DMS153 treated with DMSO at 0.1 percent for 48 hours (cell line): ENCODE results near the gene AKAP13.

Experiments used
- DNase-seq: peaks from one replicate; lab custom pipeline; 2025; ENCODE audit not compliant: unreplicated experiment; lab: John Stamatoyannopoulos, UW

AKAP13 gene

GRCh38 chr15:85382942-85383341 is 2.5 kb downstream of the AKAP13 start:
- DNase-seq: no peak

- no peak for DNase-seq
Observed at GRCh38 chr15:85383470-85384148, 3.2 kb downstream of the AKAP13 start.

DNA sequence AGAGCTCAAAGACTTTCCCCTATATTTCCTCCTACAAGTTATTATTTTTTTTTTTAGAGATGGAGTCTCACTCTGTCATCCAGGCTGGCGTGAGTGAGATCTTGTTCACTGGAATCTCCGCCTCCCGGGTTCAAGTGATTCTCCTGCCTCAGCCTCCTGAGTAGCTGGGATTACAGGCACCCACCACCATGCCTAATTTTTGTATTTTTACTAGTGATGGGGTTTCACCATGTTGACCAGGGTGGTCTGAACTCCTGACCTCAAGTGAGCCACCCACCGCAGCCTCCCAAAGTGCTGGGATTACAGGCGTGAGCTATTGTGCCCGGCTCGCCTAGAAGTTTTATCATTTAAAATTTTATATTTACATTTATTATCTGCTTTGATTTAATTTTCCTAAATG is 5.9 kb downstream of the AKAP13 start:
- no peak for DNase-seq

DNA sequence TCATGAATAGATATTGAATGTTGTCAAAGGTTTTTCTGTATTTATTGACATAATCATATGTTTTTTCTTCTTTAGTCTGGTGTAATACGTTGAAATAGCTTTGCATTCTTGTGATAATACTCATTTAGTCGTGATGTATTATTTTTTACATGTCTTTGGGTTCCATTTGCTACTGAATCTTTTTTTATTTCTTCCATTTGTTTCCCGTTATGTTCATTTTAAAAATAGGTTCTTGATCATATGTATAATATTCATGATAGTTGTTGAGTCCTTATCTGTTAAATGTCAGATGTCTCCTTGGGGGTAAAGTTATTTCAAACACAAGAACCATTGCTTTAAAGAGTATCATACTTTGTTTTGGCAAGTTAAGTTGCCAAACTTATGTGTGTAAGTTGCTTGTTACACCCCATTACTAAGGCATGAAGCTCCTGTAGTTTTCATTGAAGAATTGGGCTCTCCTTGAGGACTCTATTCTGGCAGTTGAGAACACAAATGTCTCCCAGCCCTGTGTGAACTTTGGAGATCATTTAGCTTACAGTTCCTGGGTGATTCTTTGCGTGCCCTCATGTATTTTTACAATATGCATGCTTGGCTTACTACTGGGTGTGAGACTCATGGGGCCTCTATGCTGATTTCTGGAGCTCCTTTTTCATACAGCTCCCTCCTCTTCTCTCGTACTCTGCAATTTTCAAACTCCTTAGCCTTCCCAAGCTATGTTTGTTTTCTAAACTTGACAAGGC is 8.3 kb downstream of the AKAP13 start:
- no peak for DNase-seq

DNA sequence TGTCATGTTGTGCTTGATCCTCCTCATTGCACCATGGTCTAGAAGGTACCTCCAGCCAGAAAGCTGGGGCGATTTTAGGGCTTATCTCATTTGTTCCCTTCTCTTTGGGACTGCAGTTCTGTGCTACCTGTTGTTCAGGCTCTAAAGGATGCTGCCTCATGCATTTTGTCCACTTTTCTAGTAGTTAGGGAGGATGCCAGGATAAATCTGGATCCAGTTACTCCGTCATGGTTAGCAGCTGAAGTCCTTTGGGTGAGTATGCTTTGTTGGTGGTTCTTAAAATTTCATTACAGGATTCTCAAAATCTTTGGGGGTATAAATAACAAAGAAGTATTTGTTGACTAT is 8.9 kb downstream of the AKAP13 start:
- DNase-seq: no peak

- DNase-seq: no peak
Observed at GRCh38 chr15:85389772-85390171, 9.4 kb downstream of the AKAP13 start.

DNA sequence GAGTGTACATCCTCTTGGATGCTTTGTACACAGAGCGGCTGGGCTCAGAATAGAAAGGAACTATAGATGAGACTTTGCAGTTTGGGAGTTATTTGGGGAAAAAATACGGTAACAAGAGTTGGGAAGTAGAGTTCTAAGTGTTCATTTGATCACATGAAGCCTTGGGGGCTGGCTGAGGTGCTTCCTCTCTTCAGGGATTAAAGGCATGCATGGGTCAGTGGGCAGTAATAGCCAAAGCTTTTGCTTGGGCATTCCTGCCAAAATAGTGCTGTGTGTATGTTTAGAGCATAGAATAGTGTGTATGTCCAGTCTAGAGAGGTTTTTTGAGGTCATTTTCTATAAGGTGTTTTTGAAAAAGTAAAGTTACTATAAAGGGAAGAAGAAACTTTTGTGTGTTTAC is 12.8 kb downstream of the AKAP13 start:
- DNase-seq: no peak

GRCh38 chr15:85394554-85395333 is 14.3 kb downstream of the AKAP13 start:
- DNase-seq: no peak

- no peak for DNase-seq
Observed at GRCh38 chr15:85396554-85396953, 16.2 kb downstream of the AKAP13 start.

GRCh38 chr15:85397151-85397550 is 16.7 kb downstream of the AKAP13 start:
- no peak for DNase-seq

DNA sequence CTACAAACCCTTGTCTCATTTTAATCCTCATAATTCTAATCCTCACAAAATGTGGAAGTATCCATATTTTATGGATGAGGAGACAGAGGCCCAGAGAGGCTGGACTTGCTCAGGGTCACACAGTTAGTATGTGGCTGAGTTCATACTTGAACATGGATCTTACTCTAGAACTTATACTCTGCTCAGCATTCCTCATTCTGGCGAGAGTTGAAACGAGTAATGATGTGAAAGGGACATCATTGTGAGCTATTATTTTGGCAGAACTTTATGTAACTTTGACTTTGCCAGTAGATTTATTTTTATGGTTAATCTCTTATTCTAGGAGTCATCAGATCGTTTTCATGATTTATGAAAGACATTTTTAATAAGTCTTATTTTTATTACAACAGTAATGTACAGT is 17.5 kb downstream of the AKAP13 start:
- no peak for DNase-seq

DNA sequence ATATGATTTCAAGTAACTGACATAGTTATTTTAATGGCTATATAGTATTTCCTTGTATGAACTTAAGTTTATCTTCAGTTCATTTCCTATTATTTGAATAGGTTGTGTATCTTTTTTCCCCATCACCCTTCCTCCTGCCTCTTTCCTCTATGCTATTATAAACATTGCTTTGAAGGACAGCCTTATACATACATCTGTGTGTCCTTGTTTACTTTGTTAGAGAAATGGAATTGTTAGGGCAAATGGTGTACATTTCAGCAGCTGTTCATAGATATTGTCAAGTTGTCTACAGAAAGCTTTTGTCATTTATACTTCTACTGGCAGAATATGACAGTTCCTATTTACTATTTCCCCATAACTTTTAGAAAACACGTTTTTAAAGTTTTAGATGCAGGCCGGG is 18.4 kb downstream of the AKAP13 start:
- no peak for DNase-seq

DNA sequence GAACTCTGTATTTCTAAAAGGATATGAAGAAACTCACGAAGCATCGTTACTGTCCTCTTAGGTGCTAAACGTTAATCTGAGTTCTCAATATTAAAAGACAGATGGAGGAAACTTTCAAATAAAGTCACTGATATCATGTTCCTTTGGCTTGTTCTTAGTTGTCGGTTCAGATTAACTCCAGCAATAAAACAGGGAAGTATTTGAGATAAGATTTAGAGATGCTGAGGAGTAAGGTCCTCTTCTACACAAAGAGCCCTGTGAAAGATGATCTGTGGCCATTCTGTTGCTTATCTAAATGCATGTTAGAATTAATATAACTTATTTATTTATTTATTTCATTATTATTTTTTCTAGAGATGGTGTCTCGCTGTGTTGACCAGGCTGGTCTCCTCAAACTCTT is 19.2 kb downstream of the AKAP13 start:
- DNase-seq: no peak

- DNase-seq: no peak
Observed at GRCh38 chr15:85400606-85401005, 20.2 kb downstream of the AKAP13 start.

DNA sequence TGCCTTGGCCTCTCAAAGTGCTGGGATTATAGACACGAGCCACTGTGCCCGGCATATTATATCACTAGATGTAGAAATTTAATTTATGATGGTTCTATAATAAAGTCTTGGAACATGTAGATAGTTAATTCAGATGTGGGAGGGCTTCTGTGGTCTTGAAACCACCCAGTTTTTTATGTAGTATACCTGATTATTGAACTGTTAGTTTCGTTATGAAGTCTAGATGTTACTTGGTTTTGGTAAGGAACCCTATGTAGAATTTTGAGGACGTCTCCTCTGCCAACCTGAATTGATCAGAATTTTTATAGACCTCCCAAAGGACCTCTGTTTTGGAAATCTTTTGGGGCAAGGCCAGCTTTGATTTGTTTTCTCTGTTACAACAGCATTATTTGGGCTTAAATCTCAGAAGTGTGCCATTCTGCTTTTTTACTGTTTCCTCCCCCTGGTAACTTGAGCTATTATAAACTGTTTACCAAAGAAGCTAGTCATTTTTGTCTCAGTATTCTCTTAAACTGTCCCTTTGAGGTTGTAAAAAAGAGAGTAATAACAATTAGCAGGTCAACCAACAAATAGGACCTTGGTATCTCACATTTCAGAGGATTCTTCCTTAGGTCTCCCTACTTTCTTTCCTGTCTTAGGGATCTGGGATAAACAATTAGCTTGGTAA is 20.8 kb downstream of the AKAP13 start:
- no peak for DNase-seq

- no peak for DNase-seq
Observed at GRCh38 chr15:85402195-85402881, 21.9 kb downstream of the AKAP13 start.

DNA sequence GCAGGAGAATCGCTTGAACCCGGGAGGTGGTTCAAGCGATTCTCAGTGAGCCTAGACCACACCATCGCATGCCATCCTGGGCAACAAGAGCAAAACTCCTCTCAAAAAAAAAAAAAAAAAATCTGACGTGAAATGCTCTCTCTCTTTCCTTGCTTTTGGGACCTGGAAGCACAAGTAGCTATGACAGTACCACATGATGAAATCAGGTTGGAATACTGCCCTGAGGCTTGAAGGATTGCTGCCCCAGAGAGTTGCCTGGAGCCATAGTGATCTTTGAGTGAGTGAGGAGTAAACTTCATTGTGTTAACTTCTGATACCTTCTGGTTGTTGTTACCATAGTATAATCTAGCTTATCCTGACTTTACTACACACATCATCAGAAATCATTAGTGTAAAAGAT is 23.3 kb downstream of the AKAP13 start:
- no peak for DNase-seq

DNA sequence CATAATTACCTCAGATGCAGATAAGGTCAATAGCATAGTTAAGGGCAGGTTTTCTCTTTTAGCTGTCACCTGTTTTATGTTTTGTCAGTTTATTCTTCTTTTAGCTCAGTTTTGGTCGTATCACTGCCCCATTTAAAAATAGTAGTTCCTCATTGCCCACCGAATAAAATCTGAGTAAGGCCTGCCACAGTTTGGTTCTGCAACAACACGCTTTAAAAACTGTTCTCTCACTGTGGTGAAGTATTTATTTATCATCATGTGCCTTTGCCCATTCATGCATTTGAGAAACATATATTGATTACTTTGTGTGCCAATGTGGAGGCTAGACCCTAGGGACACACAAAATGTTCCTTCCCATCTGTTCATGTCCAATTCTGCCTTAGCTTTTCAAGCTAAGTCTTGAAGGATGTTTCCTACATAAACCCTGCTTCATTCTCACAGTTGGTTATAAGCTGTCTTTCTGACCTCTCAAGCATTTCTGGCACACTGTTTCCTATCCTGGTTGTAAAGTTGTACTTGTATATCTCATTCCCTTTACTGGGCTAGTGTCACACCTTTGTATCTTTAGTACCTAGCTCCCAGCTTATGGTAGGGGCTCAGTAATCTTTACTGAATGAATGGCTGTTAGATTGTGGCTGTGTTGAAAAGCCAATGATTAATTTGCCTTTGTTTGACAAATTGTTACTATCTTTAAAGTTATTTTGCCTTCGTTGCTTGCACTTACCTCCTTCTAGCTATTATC is 23.9 kb downstream of the AKAP13 start:
- DNase-seq: no peak

- DNase-seq: no peak
Observed at GRCh38 chr15:85404918-85405866, 24.8 kb downstream of the AKAP13 start.
